ENCODE results near the gene BLOC1S3.

The BLOC1S3 gene

GRCh38 chr19:45135176-45135885 lies 43.3 kb upstream of the BLOC1S3 start:
- no peak for TF ChIP-seq CTCF (IDR thresholded peaks at IDR 0.05; ENCODE audit: low read depth, low read length)
- H3K27me3 ChIP-seq, result no peaks in the 10 kb centered on the region
- no peak overlapping the region for H3K4me3 ChIP-seq (ENCODE audit: low read depth, low read length)
- no peaks in the 10 kb centered on the region for H3K4me1 ChIP-seq
- H3K9me3 ChIP-seq, result no peaks in the 10 kb centered on the region
- no peaks in the 10 kb centered on the region; the same call in 1 of the 2 replicates for H3K36me3 ChIP-seq
- DNase-seq, result no peak

GRCh38 chr19:45136507-45137178 lies 41.9 kb upstream of the BLOC1S3 start:
- Histone ChIP-seq H3K36me3 (peaks cover 13% of the 10 kb centered on the region), H3K27me3 (no peaks in the 10 kb centered on the region), H3K9me3 (no peaks in the 10 kb centered on the region), H3K4me3 (ENCODE audit: low read depth, low read length) (no peak overlapping the region), H3K4me1 (no peaks in the 10 kb centered on the region)
- peak; percentile 8 for DNase-seq
- no peak for TF ChIP-seq CTCF (IDR thresholded peaks at IDR 0.05; ENCODE audit: low read depth, low read length)

- H3K36me3 ChIP-seq, result peaks cover 18% of the 10 kb centered on the region
- no peaks in the 10 kb centered on the region for H3K27me3 ChIP-seq
- H3K9me3 ChIP-seq, result no peaks in the 10 kb centered on the region
- H3K4me1 ChIP-seq, result no peaks in the 10 kb centered on the region
- TF ChIP-seq CTCF (IDR thresholded peaks at IDR 0.05; ENCODE audit: low read depth, low read length), result no peak
- DNase-seq, result peak; percentile 11
- no peak overlapping the region for H3K4me3 ChIP-seq (ENCODE audit: low read depth, low read length)
Measured at GRCh38 chr19:45137179-45137761, 41.3 kb upstream of the BLOC1S3 start.

GRCh38 chr19:45138303-45138751 lies 40.3 kb upstream of the BLOC1S3 start:
- DNase-seq, result no peak
- Histone ChIP-seq H3K9me3 (no peaks in the 10 kb centered on the region), H3K4me3 (ENCODE audit: low read depth, low read length) (no peak overlapping the region), H3K27me3 (no peaks in the 10 kb centered on the region), H3K4me1 (no peaks in the 10 kb centered on the region), H3K36me3 (peaks cover 27% of the 10 kb centered on the region)
- TF ChIP-seq CTCF (IDR thresholded peaks at IDR 0.05; ENCODE audit: low read depth, low read length), result no peak

- peaks cover 34% of the 10 kb centered on the region for H3K36me3 ChIP-seq
- no peak for TF ChIP-seq CTCF (IDR thresholded peaks at IDR 0.05; ENCODE audit: low read depth, low read length)
- no peaks in the 10 kb centered on the region for H3K27me3 ChIP-seq
- H3K4me3 ChIP-seq (ENCODE audit: low read depth, low read length), result no peak overlapping the region
- H3K4me1 ChIP-seq, result no peaks in the 10 kb centered on the region
- no peaks in the 10 kb centered on the region for H3K9me3 ChIP-seq
- no peak for DNase-seq
Measured at GRCh38 chr19:45139286-45140143, 39.1 kb upstream of the BLOC1S3 start.

Measured in BE2C (cell line).